ENCODE data around the gene ANKRD6. TPM values are rescaled to one million over a fixed set of nuclear protein-coding genes. Genes with fewer than 3 reads are reported as not detected.
"Not testable (repeated sequence)": the region's sequence is repeated elsewhere in the genome, so short reads cannot be mapped to it uniquely, and the experiment has no call there.

ANKRD6 gene
- total RNA-seq, 1 donor from 2014 or later: 5.5 TPM

- Mint-ChIP-seq H3K4me3 (ENCODE audit: unreplicated experiment) (no peak overlapping the region), H3K9me3 (ENCODE audit: unreplicated experiment) (peaks cover 5% of the 10 kb centered on the region), H3K27ac (ENCODE audit: unreplicated experiment) (no peak overlapping the region), H3K36me3 (ENCODE audit: unreplicated experiment) (no peaks in the 10 kb centered on the region), H3K4me1 (ENCODE audit: unreplicated experiment) (no peaks in the 10 kb centered on the region), H3K27me3 (ENCODE audit: unreplicated experiment) (peaks cover 18% of the 10 kb centered on the region)
- DNase-seq (ENCODE audit: extremely low spot score, unreplicated experiment): no peak
- TF ChIP-seq CTCF (IDR thresholded peaks at IDR 0.05): no peak
These were observed 44.1 kb upstream of the ANKRD6 start for GRCh38 chr6:89388846-89389245.

GRCh38 chr6:89392823-89393222 is 40.1 kb upstream of the ANKRD6 start:
- H3K27me3 Mint-ChIP-seq (ENCODE audit: unreplicated experiment): peaks cover 27% of the 10 kb centered on the region
- H3K36me3 Mint-ChIP-seq (ENCODE audit: unreplicated experiment): no peaks in the 10 kb centered on the region

GRCh38 chr6:89393659-89394058 is 39.3 kb upstream of the ANKRD6 start:
- H3K36me3 Mint-ChIP-seq (ENCODE audit: unreplicated experiment): no peaks in the 10 kb centered on the region
- H3K27ac Mint-ChIP-seq (ENCODE audit: unreplicated experiment): no peak overlapping the region
- H3K4me1 Mint-ChIP-seq (ENCODE audit: unreplicated experiment): no peaks in the 10 kb centered on the region
- peaks cover 27% of the 10 kb centered on the region for H3K27me3 Mint-ChIP-seq (ENCODE audit: unreplicated experiment)
- no peak overlapping the region for H3K4me3 Mint-ChIP-seq (ENCODE audit: unreplicated experiment)
- no peak for DNase-seq (ENCODE audit: extremely low spot score, unreplicated experiment)
- TF ChIP-seq CTCF (IDR thresholded peaks at IDR 0.05): no peak
- H3K9me3 Mint-ChIP-seq (ENCODE audit: unreplicated experiment): peaks cover 8% of the 10 kb centered on the region

More at GRCh38 chr6:89392823-89393222, 40.1 kb upstream of the ANKRD6 start:
- H3K9me3 Mint-ChIP-seq (ENCODE audit: unreplicated experiment): peaks cover 8% of the 10 kb centered on the region
- no peak overlapping the region for H3K4me3 Mint-ChIP-seq (ENCODE audit: unreplicated experiment)
- no peak for DNase-seq (ENCODE audit: extremely low spot score, unreplicated experiment)
- no peak for TF ChIP-seq CTCF (IDR thresholded peaks at IDR 0.05)
- H3K4me1 Mint-ChIP-seq (ENCODE audit: unreplicated experiment): no peaks in the 10 kb centered on the region
- no peak overlapping the region for H3K27ac Mint-ChIP-seq (ENCODE audit: unreplicated experiment)

GRCh38 chr6:89397884-89398283 is 35.1 kb upstream of the ANKRD6 start:
- not testable (repeated sequence) for H3K4me3 Mint-ChIP-seq (ENCODE audit: unreplicated experiment); H3K27ac Mint-ChIP-seq (ENCODE audit: unreplicated experiment); H3K4me1 Mint-ChIP-seq (ENCODE audit: unreplicated experiment); DNase-seq (ENCODE audit: extremely low spot score, unreplicated experiment); H3K36me3 Mint-ChIP-seq (ENCODE audit: unreplicated experiment); H3K9me3 Mint-ChIP-seq (ENCODE audit: unreplicated experiment)
- peaks cover 22% of the 10 kb centered on the region for H3K27me3 Mint-ChIP-seq (ENCODE audit: unreplicated experiment)

GRCh38 chr6:89398762-89399525 is 34.0 kb upstream of the ANKRD6 start:
- H3K27ac Mint-ChIP-seq (ENCODE audit: unreplicated experiment): no peak overlapping the region
- H3K4me1 Mint-ChIP-seq (ENCODE audit: unreplicated experiment): no peaks in the 10 kb centered on the region
- peaks cover 2% of the 10 kb centered on the region for H3K9me3 Mint-ChIP-seq (ENCODE audit: unreplicated experiment)
- TF ChIP-seq CTCF (IDR thresholded peaks at IDR 0.05): no peak
- no peaks in the 10 kb centered on the region for H3K36me3 Mint-ChIP-seq (ENCODE audit: unreplicated experiment)
- no peak overlapping the region for H3K4me3 Mint-ChIP-seq (ENCODE audit: unreplicated experiment)
- peaks cover 12% of the 10 kb centered on the region for H3K27me3 Mint-ChIP-seq (ENCODE audit: unreplicated experiment)
- DNase-seq (ENCODE audit: extremely low spot score, unreplicated experiment): no peak
